ENCODE results near the gene LANCL1.

The LANCL1 gene

GRCh38 chr2:210392469-210392881 is 84.1 kb downstream of the LANCL1 start:
- no peak overlapping the region for H3K4me3 ChIP-seq (ENCODE audit: low read depth, low read length)
- TF ChIP-seq CTCF (IDR thresholded peaks at IDR 0.05; ENCODE audit: low read depth, low read length), result no peak

GRCh38 chr2:210389856-210390255 is 86.7 kb downstream of the LANCL1 start:
- TF ChIP-seq CTCF (IDR thresholded peaks at IDR 0.05; ENCODE audit: low read depth, low read length), result no peak

GRCh38 chr2:210388148-210388547 is 88.4 kb downstream of the LANCL1 start:
- TF ChIP-seq CTCF (IDR thresholded peaks at IDR 0.05; ENCODE audit: low read depth, low read length), result no peak
- no peak overlapping the region for H3K4me3 ChIP-seq (ENCODE audit: low read depth, low read length)

More at GRCh38 chr2:210389856-210390255, 86.7 kb downstream of the LANCL1 start:
- H3K4me3 ChIP-seq (ENCODE audit: low read depth, low read length), result no peak overlapping the region

GRCh38 chr2:210387074-210387473 is 89.5 kb downstream of the LANCL1 start:
- TF ChIP-seq CTCF (IDR thresholded peaks at IDR 0.05; ENCODE audit: low read depth, low read length), result no peak

More at GRCh38 chr2:210387074-210387473, 89.5 kb downstream of the LANCL1 start:
- H3K4me3 ChIP-seq (ENCODE audit: low read depth, low read length), result no peak overlapping the region
